ENCODE measurements around the gene SCAMP3. TPM values are rescaled to one million over a fixed set of nuclear protein-coding genes. Genes with fewer than 3 reads are reported as not detected.

SCAMP3 gene
- 46.8 to 50.5 TPM (median 49.8 TPM) in 3 replicates for total RNA-seq

GRCh38 chr1:155261852-155262673 is at the start of gene SCAMP3:
TSS of gene SCAMP3 (minus strand) at chr1:155262360. CDS start at chr1:155262151, 209 bp downstream.
- no peak for TF ChIP-seq CTCF (IDR thresholded peaks at IDR 0.05; ENCODE audit: unreplicated experiment)
- H3K27me3 Mint-ChIP-seq (ENCODE audit: low read depth): no peaks in the 10 kb centered on the region
- peak within 1 kb of the TSS; percentile 98 for H3K27ac Mint-ChIP-seq
- no peaks in the 10 kb centered on the region for H3K9me3 Mint-ChIP-seq
- peak; percentile 79 to 86 for DNase-seq (ENCODE audit: low spot score in 2 of 2, unreplicated experiment in 2 of 2)
- peak within 1 kb of the TSS; percentile 98 for H3K4me3 Mint-ChIP-seq
- peaks cover 33% of the 10 kb centered on the region for H3K36me3 Mint-ChIP-seq
- peaks cover 19% of the 10 kb centered on the region for H3K4me1 Mint-ChIP-seq

- no peak for TF ChIP-seq CTCF (IDR thresholded peaks at IDR 0.05; ENCODE audit: unreplicated experiment)
- Mint-ChIP-seq H3K9me3 (no peaks in the 10 kb centered on the region), H3K27ac (peak overlapping the region; percentile 98), H3K4me1 (peaks cover 18% of the 10 kb centered on the region), H3K4me3 (peak overlapping the region; percentile 96), H3K36me3 (peaks cover 19% of the 10 kb centered on the region), H3K27me3 (ENCODE audit: low read depth) (no peaks in the 10 kb centered on the region)
- DNase-seq (ENCODE audit: low spot score in 2 of 2, unreplicated experiment in 2 of 2): no peak
These were observed 47.4 kb upstream of the SCAMP3 start for GRCh38 chr1:155309423-155310021.

- DNase-seq (ENCODE audit: low spot score in 2 of 2, unreplicated experiment in 2 of 2): peak; percentile 86 to 90
- no peak for TF ChIP-seq CTCF (IDR thresholded peaks at IDR 0.05; ENCODE audit: unreplicated experiment)
- H3K4me3 Mint-ChIP-seq: peak within 1 kb of the TSS; percentile 96
These were observed 46.6 kb upstream of the SCAMP3 start, which contains the start of gene FDPS for GRCh38 chr1:155308493-155309422. TSS of gene FDPS (plus strand) at chr1:155308866. CDS start at chr1:155309790, 924 bp downstream.

GRCh38 chr1:155307247-155307740 is 45.1 kb upstream of the SCAMP3 start:
- Mint-ChIP-seq H3K36me3 (peaks cover 10% of the 10 kb centered on the region), H3K4me1 (peaks cover 18% of the 10 kb centered on the region)
- no peak for DNase-seq (ENCODE audit: low spot score in 2 of 2, unreplicated experiment in 2 of 2)

More at GRCh38 chr1:155308493-155309422, 46.6 kb upstream of the SCAMP3 start, which contains the start of gene FDPS:
- Mint-ChIP-seq H3K4me1 (peaks cover 18% of the 10 kb centered on the region), H3K27ac (peak within 1 kb of the TSS; percentile 98), H3K9me3 (no peaks in the 10 kb centered on the region), H3K36me3 (peaks cover 19% of the 10 kb centered on the region), H3K27me3 (ENCODE audit: low read depth) (no peaks in the 10 kb centered on the region)

More at GRCh38 chr1:155307247-155307740, 45.1 kb upstream of the SCAMP3 start:
- Mint-ChIP-seq H3K27ac (peak overlapping the region; percentile 98), H3K9me3 (no peaks in the 10 kb centered on the region), H3K4me3 (no peak overlapping the region), H3K27me3 (ENCODE audit: low read depth) (no peaks in the 10 kb centered on the region)
- no peak for TF ChIP-seq CTCF (IDR thresholded peaks at IDR 0.05; ENCODE audit: unreplicated experiment)

All from mesothelial cell of epicardium (in vitro differentiated cells).